Activated T-helper 1 cell treated with anti-CD3 and anti-CD28 coated beads, Interleukin-12 subunit alpha, Interleukin-12 subunit beta, Interleukin-2, Interleukin-4 antibody, amounts not matched to agents 30 ng/mL and 10 ng/mL and 1 ng/mL, durations not matched to agents 14 hours and 24 hours and 36 hours (primary cell): ENCODE results near the gene WNK2. TPM values are rescaled to one million over a fixed set of nuclear protein-coding genes. Genes with fewer than 3 reads are reported as not detected.

Source experiments
- DNase-seq: peaks from one replicate; pipeline ENCODE4 v3.0.0; 2021; ENCODE audit warnings: low spot score
- H3K27ac Mint-ChIP-seq: one replicate; pipeline ENCODE4 v1.8.0; 2021; ENCODE audit warnings: mild to moderate bottlenecking, mixed read lengths
- H3K27me3 Mint-ChIP-seq: one replicate; pipeline ENCODE4 v1.8.0; 2022; ENCODE audit warnings: mild to moderate bottlenecking, moderate library complexity, mixed read lengths; ENCODE audit not compliant: insufficient read depth
- H3K36me3 Mint-ChIP-seq: one replicate; pipeline ENCODE4 v1.8.0; 2021; ENCODE audit warnings: low read depth, mixed read lengths
- H3K4me1 Mint-ChIP-seq: one replicate; pipeline ENCODE4 v1.8.0; 2021; ENCODE audit warnings: low read depth, mixed read lengths
- H3K4me3 Mint-ChIP-seq: one replicate; pipeline ENCODE4 v1.8.0; 2021; ENCODE audit warnings: mild to moderate bottlenecking, moderate library complexity, mixed read lengths
- H3K9me3 Mint-ChIP-seq: one replicate; pipeline ENCODE4 v1.8.0; 2021; ENCODE audit warnings: mixed read lengths
- intact Hi-C: fragments of 100-400 bp; cut with micrococcal nuclease; formaldehyde crosslinking; loops from one replicate; pipeline ENCODE4 v1.15.1; 2024
- total RNA-seq: library from RNA; stranded (reverse); gene quantifications from 2 replicates; pipeline ENCODE4 v1.2.3, GENCODE V29; 2022

Gene WNK2
- total RNA-seq, 1 donor from 2014 or later, result 3.0 TPM

- no peak overlapping the region for H3K27ac Mint-ChIP-seq
- H3K27me3 Mint-ChIP-seq, result peaks cover 3% of the 10 kb centered on the region
- peaks cover 5% of the 10 kb centered on the region for H3K4me1 Mint-ChIP-seq
- intact Hi-C loops, result no loop called here
- H3K4me3 Mint-ChIP-seq, result no peak overlapping the region
- H3K9me3 Mint-ChIP-seq, result no peaks in the 10 kb centered on the region
- no peaks in the 10 kb centered on the region for H3K36me3 Mint-ChIP-seq
- DNase-seq, result no peak
Measured at GRCh38 chr9:93203718-93204469, 20.0 kb downstream of the WNK2 start.

GRCh38 chr9:93204470-93205043, 20.6 kb downstream of the WNK2 start:
- H3K27me3 Mint-ChIP-seq, result peaks cover 3% of the 10 kb centered on the region
- peaks cover 5% of the 10 kb centered on the region for H3K4me1 Mint-ChIP-seq
- intact Hi-C loops, result no loop called here
- no peak for DNase-seq
- H3K4me3 Mint-ChIP-seq, result no peak overlapping the region
- H3K9me3 Mint-ChIP-seq, result no peaks in the 10 kb centered on the region
- no peaks in the 10 kb centered on the region for H3K36me3 Mint-ChIP-seq
- H3K27ac Mint-ChIP-seq, result no peak overlapping the region

DNA sequence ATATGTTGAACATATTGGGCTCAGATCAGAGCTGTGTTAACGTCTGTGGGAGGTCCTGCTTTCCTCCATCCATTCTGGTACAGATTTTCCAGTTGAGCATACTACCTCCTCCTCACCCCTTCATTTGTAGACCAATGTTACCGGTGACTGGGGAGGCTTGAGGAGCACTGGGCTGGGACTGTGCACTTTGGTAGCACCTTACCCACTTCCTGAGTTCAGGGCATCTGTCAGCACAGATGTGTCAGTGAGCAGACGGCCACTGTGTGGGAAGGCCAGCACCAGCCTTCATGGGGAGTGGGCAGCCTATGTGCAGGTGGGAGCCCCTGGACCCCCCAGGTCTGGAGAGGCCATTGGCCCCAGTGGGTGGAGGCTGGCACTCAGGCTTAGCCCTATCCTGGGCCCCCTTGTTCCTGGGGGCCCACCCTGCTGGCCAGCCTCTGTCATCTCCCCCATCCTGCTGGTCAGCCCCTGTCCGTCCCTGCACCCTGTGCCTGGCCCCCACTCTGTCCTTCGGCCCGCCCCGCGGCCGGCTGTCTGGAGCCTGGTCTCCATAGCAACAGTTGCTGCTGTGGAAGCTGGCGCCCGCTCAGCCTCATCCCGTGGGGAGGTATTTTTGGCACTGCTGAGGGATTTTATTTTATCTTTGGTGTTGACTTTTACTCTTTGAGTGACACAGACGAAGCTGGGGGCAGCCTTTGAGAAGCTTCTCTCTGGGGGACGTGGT, 21.3 kb downstream of the WNK2 start:
- Mint-ChIP-seq H3K9me3 (no peaks in the 10 kb centered on the region), H3K4me1 (peaks cover 5% of the 10 kb centered on the region), H3K4me3 (no peak overlapping the region), H3K27ac (no peak overlapping the region), H3K36me3 (no peaks in the 10 kb centered on the region), H3K27me3 (no peaks in the 10 kb centered on the region)
- DNase-seq, result no peak
- intact Hi-C loops, result no loop called here

GRCh38 chr9:93205896-93206575, 22.1 kb downstream of the WNK2 start:
- H3K36me3 Mint-ChIP-seq, result no peaks in the 10 kb centered on the region
- H3K4me3 Mint-ChIP-seq, result no peak overlapping the region
- no peak overlapping the region for H3K27ac Mint-ChIP-seq
- H3K9me3 Mint-ChIP-seq, result no peaks in the 10 kb centered on the region
- DNase-seq, result no peak
- H3K27me3 Mint-ChIP-seq, result no peaks in the 10 kb centered on the region
- peaks cover 5% of the 10 kb centered on the region for H3K4me1 Mint-ChIP-seq
- intact Hi-C loops, result no loop called here

- H3K27ac Mint-ChIP-seq, result no peak overlapping the region
- H3K9me3 Mint-ChIP-seq, result no peaks in the 10 kb centered on the region
- intact Hi-C loops, result no loop called here
- no peaks in the 10 kb centered on the region for H3K36me3 Mint-ChIP-seq
- no peaks in the 10 kb centered on the region for H3K27me3 Mint-ChIP-seq
- peaks cover 5% of the 10 kb centered on the region for H3K4me1 Mint-ChIP-seq
- DNase-seq, result no peak
- no peak overlapping the region for H3K4me3 Mint-ChIP-seq
Measured at GRCh38 chr9:93206576-93207155, 22.7 kb downstream of the WNK2 start.

GRCh38 chr9:93207326-93207814, 23.4 kb downstream of the WNK2 start:
- H3K27me3 Mint-ChIP-seq, result no peaks in the 10 kb centered on the region
- no peak overlapping the region for H3K4me3 Mint-ChIP-seq

GRCh38 chr9:93207860-93208734, 24.2 kb downstream of the WNK2 start:
- Mint-ChIP-seq H3K4me1 (peaks cover 5% of the 10 kb centered on the region), H3K36me3 (no peaks in the 10 kb centered on the region), H3K9me3 (no peaks in the 10 kb centered on the region), H3K27ac (no peak overlapping the region), H3K4me3 (no peak overlapping the region), H3K27me3 (peaks cover 2% of the 10 kb centered on the region)
- no peak for DNase-seq
- intact Hi-C loops, result no loop called here

More at GRCh38 chr9:93207326-93207814, 23.4 kb downstream of the WNK2 start:
- no peak for DNase-seq
- H3K4me1 Mint-ChIP-seq, result peaks cover 5% of the 10 kb centered on the region
- intact Hi-C loops, result no loop called here
- no peaks in the 10 kb centered on the region for H3K9me3 Mint-ChIP-seq
- no peaks in the 10 kb centered on the region for H3K36me3 Mint-ChIP-seq
- H3K27ac Mint-ChIP-seq, result no peak overlapping the region

GRCh38 chr9:93209097-93209496, 25.2 kb downstream of the WNK2 start:
- Mint-ChIP-seq H3K27me3 (peaks cover 2% of the 10 kb centered on the region), H3K27ac (no peak overlapping the region), H3K36me3 (no peaks in the 10 kb centered on the region), H3K4me3 (no peak overlapping the region), H3K9me3 (no peaks in the 10 kb centered on the region), H3K4me1 (peaks cover 5% of the 10 kb centered on the region)
- DNase-seq, result no peak
- intact Hi-C loops, result no loop called here

- no peak overlapping the region for H3K4me3 Mint-ChIP-seq
- intact Hi-C loops, result no loop called here
- peaks cover 3% of the 10 kb centered on the region for H3K4me1 Mint-ChIP-seq
- peaks cover 2% of the 10 kb centered on the region for H3K27me3 Mint-ChIP-seq
- no peaks in the 10 kb centered on the region for H3K36me3 Mint-ChIP-seq
- DNase-seq, result no peak
- no peaks in the 10 kb centered on the region for H3K9me3 Mint-ChIP-seq
- no peak overlapping the region for H3K27ac Mint-ChIP-seq
Measured at GRCh38 chr9:93209576-93210323, 25.8 kb downstream of the WNK2 start.

DNA sequence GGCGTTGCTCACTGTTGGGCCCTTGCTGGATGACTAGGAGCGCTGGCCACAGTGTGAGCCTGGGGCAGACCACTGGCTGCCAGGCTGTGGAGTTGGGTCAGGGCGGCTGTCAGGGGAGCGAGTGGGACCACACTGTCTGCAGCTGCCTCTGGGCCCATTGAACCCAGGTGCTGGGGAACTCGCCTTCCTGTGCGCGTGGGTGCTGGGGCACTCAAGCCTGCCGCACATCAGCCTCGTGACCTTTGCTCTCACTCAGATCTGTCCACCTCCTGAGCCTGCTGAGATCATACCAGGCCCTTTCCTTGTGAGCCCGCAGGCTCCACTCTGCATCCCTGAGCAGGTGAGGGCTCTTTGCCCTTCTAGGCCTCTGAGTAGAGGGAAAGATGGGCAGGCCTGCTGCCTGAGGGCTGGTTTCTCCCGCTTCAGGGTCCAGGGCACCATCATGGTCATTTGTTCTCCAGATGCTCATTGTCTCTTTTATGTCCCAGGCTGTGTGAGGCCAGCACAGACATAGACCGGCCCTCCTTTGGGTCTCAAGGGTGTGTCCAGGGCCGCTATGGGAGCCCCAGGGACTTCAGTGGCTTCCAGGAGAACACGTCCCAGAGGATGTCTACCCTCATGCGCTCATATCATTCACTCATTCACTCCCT, 26.5 kb downstream of the WNK2 start:
- peaks cover 2% of the 10 kb centered on the region for H3K9me3 Mint-ChIP-seq
- intact Hi-C loops, result no loop called here
- H3K27ac Mint-ChIP-seq, result no peak overlapping the region
- no peaks in the 10 kb centered on the region for H3K4me1 Mint-ChIP-seq
- H3K36me3 Mint-ChIP-seq, result no peaks in the 10 kb centered on the region
- H3K27me3 Mint-ChIP-seq, result peaks cover 2% of the 10 kb centered on the region
- H3K4me3 Mint-ChIP-seq, result no peak overlapping the region
- DNase-seq, result no peak

DNA sequence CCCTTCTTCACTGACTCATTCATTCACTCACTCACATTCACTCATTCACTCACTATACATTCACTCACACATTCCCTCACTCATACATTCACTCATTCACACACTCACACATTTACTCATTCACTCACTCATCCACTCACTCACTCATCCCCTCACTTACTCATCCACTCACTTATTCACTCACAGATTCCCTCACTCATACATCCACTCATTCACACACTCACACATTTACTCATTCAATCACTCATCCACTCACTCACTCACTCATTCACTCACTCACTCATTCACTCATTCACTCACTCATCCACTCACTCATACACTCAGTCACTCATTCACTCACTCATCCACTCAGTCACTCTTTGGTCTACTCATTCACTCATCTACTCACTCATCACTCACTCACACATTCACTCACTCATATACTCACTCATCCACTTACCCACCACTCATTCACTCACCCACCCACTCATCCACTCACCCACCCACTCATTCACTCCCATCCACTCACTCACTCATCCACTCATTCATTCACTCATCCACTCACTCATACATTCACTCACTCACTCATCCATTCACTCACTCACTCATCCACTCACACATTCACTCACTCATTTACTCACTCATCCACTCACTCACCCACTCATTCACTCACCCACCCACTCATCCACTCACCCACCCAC, 27.2 kb downstream of the WNK2 start:
- no peak for DNase-seq
- peaks cover 4% of the 10 kb centered on the region for H3K27me3 Mint-ChIP-seq
- no peaks in the 10 kb centered on the region for H3K4me1 Mint-ChIP-seq
- H3K27ac Mint-ChIP-seq, result no peak overlapping the region
- H3K4me3 Mint-ChIP-seq, result no peak overlapping the region
- H3K36me3 Mint-ChIP-seq, result no peaks in the 10 kb centered on the region
- H3K9me3 Mint-ChIP-seq, result peaks cover 6% of the 10 kb centered on the region
- intact Hi-C loops, result no loop called here
